ENCODE measurements around the gene KIF26B.
"Not testable (repeated sequence)": the region's sequence is repeated elsewhere in the genome, so short reads cannot be mapped to it uniquely, and the experiment has no call there.

KIF26B gene

DNA sequence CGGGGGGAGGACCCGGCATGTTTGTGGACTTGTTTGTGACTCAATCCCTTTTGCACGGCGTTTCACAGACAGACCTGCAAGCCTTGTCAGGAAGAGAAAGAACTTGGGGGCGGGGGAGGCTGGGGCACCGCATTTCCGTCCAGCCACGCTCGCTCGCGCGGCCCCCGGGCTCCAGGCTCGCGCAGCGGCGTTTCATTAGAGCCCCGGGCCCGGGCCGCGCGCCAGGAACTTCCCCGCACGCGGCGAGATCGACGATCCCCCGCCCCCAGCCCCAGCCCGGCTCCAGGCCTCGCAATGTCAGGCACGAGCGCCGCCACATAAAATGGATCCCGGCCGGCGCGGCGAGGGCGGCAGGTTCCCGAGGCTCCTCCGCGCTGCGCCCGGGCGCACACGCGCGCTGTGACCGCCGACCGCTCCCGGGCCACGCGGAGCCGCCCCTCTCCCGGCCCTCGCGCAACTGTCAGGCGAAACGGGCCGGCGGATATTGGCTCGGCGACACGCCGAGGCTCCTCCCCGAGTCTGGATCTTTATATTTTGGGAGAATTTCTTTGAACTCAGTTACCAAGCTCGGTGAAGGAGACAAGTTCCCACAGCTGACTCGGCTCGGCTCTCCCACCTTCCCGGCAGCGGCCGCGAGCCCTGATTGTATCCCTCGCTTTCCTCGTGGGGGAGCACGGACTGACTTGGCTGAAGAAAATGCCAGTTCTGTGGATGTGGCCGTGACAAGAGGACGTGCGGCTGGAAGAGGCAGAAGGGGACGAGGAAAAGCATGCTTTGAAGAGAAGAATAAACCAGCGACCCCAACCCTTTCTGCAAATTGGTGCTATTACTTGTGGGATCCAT lies at the start of gene KIF26B:
Gene KIF26B, plus strand, starts transcription at position 557 of the 843 bp plus-strand sequence. CDS start 440 bp downstream, outside the sequence.
- intact Hi-C loops (cut with DNase I), result loop anchor here (1.0 to 10.0 kb wide), 4 partner anchors 849 to 1338 kb away; no protein-coding TSS in a partner anchor
- peak in 8 of 10 donors; percentile 28 to 91 (median 56) for DNase-seq

DNA sequence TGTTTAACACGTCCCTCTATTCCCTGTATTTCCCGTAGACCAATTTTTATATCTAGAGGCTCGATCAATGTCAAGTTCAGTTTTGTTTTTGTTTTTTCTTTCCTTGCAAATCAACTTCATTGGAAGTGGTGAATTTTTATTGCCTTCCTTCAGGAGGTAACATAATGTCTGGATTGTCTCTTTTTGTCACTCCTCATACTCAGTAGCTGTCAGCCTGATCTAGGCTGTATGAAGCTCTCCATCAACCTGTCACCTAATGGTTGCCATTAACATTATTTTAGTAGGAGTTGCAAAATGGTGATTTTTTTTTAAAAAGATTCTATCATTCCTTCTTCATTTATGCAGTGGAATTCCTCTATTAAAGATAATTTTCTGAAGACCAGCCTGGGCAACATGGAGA lies 49.7 kb upstream of the KIF26B start:
- no peak for DNase-seq
- intact Hi-C loops (cut with DNase I), result no loop called here

DNA sequence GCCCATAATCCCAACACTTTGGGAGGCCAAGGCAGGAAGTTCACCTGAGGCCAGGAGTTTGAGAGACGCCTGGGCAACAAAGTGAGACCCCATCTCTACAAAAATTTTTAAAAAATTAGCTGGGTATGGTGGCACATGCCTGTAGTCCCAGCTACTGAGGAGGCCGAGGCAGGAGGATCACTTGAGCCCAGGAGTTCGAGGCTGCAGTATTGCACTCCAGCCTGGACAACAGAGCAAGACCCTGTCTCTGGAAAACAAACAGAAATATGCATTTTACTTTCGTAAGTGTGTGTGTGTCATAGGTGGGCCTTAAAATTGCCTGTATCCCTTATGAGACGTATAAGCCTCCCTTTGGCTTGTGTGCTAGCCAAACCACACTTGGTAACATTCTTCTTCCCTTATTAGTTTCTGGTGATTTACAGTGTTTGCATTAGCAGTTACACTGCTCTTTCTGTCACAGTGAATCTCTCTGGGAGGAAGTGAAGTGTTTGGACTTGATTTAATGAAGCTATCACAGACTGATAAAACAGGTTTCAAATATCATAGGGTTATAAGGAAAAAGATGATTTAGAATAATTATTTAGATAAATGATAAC lies 48.9 kb upstream of the KIF26B start:
- no peak for DNase-seq
- intact Hi-C loops (cut with DNase I), result no loop called here

DNA sequence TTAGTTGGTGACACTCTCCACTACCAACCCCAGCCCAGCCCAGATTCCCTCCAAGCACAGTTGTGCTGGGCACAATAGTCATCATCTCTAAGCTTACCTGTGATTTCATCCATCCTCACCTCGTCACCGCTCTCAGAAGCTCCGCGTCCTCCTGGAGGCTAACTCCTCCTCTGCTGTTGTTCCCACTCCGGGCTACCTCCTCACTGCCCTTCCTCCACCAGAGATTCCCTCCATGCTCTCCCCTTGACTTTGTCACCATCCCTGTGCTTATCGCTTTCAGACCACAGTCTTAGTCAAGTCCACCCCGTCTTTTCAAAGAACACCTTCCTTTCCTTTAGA lies 47.0 kb upstream of the KIF26B start:
- intact Hi-C loops (cut with DNase I), result no loop called here
- no peak for DNase-seq

DNA sequence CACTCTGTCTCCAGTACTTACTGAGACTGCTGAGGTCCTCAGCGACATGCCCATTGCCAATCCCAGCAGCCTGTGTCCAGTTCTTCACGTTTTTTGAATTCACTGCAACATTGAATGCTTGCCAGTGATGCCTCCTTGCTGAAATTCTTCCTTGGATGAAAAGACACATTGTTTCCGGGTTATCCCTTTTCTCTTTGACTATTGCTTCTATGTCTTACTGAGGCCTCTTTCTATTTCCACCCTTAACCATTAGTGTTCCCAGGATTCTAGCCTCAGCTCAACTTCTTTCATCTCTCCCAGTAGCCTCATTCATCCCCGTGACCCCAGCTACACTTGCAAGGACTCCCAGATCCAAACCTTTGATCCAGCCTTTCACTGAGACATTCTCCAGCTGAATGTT lies 46.5 kb upstream of the KIF26B start:
- intact Hi-C loops (cut with DNase I), result no loop called here
- DNase-seq, result no peak

DNA sequence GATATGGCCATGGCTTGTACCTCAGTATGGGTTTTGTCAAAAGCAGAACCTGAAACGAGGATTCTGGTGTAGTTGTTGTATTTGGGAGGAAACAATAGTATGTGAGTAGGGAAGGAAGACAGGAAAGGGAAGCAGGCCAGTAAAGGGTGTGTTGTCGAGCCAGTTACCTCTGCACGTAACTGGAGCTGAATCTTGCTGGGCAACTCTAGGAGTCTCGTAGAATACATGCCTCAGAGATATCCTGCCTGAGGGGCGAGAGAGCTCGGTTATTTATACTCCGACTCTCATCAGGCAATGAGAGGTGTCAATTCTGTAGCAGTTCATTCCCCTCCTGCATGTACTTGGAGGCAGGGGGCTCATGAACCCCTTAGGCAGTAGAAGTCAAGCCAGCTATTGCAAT lies 45.9 kb upstream of the KIF26B start:
- intact Hi-C loops (cut with DNase I), result no loop called here
- DNase-seq, result no peak

DNA sequence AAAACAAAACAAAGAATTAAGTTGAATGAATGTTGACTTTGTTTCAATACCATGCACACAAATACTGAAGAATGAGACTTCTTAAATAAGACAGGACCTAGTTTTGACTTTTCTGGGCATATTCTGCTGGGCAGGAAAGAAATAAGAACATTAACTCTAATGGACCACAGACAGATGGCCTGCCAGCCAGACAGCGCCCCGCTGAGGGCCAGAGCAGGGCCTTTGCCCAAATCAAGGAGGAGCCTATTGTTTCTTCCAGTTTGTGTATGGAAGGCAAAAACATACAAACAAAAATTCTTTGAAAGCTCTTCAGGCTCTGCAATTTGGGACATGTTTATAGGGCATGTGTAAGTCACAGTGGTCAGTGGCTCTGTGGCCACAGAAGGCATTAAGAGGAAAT lies 44.4 kb upstream of the KIF26B start:
- intact Hi-C loops (cut with DNase I), result no loop called here
- DNase-seq, result no peak

DNA sequence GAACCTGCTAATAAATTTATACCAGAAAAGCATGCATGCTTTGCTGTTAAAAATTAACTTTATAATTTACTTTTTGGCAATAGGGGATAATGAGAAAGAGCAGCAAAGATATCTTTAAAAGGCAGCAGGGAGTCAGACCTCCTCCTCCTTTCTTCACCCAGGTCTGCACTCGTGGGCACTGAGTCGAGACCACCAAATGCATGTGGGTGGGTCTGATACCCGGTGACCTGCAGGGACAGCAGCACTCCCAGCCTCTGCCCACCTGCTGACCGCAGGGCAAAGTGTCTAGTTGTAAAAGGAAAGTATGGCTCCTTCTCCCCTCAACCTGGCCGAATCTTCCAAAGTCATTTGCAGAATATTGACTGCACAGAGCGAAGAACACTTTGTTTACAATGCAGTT lies 43.7 kb upstream of the KIF26B start:
- DNase-seq, result no peak
- intact Hi-C loops (cut with DNase I), result no loop called here

DNA sequence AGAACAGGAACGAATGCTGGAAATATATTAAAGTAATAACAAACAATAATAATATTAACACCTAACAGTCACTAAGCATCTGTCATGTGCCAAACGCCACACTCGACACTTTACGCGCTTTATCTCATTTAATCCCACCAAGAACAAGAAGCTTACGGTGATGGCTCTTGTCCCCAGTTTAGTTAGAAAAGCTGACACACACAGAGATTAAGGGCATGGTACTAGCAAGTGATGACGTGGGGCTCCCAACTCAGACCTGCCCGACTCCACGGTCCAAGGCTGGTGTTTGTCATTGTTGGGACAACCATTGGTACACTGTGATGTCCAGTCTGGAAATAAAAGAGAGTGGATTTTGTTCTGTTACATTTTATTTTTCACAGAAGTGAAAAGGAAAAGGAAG lies 41.1 kb upstream of the KIF26B start:
- no peak for DNase-seq
- intact Hi-C loops (cut with DNase I), result no loop called here

DNA sequence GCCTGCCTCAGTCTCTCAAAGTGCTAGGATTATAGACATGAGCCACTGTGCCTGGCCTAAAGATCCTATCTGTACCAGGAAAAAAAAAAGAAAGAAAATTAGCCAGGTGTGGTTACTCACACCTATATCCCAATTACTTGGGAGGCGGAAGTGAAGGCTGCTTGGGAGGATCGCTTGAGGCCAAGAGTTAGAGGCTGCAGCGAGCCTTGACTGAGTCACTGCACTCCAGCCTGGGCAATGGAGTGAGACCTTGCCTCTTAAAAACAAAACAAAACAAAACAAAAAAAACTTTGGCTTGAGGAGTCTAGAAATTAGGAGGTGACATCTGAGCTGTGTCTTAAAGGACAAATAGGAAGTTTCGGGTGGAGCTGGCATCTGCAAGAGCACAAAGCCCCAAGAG lies 38.7 kb upstream of the KIF26B start:
- DNase-seq, result no peak
- intact Hi-C loops (cut with DNase I), result no loop called here

DNA sequence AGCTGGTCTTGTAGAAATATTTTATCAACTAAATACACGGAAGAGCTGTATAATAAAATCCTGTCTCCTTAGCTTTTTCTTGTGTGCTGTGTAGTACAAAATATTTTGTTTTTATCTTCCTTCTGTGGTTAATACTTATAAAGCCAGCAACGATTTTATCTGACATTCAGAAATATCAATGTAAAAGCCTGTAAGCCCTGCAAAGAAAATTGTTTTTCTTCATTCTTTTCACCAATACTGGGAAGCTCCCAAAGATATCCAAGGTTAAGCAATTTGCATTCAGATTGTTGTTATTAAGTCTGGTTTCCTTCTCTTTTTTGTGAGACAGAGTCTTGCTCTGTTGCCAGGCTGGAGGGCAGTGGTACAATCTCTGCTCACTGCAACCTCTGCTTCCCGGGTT lies 38.0 kb upstream of the KIF26B start:
- no peak for DNase-seq

DNA sequence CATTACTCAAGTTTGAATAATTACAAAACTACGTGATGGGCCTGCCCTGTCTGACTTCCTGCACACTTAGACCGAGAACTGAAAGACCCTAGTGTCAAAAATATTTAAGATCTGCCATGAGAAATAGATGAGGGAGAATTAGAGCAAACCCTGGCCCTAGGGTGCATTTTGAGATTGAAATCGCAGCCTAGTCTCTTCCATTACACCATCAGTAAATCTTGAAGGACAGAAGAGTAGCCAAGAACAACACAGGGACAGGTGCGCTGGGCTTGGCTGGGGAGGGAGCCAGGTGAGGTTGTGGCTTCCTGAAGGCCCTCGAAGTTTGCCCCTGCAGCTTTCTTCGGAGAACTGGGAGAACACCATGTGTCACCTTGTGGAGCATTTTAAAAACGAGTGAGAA lies 36.7 kb upstream of the KIF26B start:
- no peak for DNase-seq
- intact Hi-C loops (cut with DNase I), result no loop called here

More for the DNA sequence above, 38.0 kb upstream of the KIF26B start:
- intact Hi-C loops (cut with DNase I), result no loop called here

DNA sequence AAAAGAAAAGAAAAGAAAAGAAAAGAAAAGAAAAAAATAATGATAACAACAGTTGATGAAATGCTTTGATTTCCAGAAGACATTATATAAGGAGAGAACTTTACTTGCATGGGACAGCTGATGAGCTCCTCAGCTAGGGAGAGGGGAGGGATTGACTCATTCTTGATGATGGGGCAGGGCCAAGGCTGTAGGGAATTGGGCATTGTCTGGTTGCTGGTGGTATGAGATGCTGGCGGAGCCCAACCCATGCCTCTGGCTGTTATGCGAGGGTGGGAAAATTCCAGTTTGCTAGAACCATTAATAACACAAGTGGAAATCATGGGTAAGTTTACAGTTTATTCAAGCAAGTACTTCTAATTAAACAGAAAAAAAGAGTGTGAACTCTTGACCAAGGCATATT lies 36.0 kb upstream of the KIF26B start:
- intact Hi-C loops (cut with DNase I), result no loop called here
- no peak for DNase-seq

DNA sequence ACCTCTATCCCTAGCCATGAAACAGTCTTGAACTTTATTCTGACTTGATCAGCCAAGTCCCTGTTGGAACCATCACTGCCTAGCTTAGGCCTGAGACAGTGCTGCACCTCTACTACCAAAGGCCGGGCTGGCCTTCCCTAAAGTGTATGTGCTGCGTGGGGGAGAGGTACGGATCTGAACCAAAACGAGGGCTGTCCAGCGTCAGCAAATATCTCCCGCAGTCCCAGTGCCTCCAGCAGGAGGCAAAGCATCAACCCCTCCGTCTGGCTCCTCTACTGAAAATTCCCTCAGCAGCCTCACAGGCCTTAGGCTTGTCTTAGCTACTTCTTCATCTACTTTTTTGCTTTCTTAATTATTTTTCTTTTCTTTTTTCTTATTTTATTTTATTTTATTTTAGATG lies 33.3 kb upstream of the KIF26B start:
- DNase-seq, result no peak
- intact Hi-C loops (cut with DNase I), result no loop called here

DNA sequence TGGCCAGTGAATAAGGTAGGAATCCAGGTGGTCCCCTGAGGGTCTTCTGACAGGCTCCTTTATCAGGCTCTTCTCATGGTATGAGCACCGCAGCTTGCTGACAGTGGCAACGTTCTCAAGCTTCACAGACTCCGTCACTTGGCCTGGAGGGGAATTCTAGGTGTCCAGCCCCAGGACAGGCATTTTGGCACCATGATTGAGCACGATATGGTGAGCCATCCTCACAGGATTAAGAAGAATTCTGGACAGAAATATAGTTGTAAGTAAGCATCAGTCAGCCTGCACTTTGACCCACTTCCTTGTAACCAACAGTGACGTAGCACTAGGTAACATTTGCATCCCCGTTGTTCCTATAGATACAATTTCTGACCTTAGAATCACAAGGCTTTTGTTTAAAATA lies 30.5 kb upstream of the KIF26B start:
- intact Hi-C loops (cut with DNase I), result no loop called here

DNA sequence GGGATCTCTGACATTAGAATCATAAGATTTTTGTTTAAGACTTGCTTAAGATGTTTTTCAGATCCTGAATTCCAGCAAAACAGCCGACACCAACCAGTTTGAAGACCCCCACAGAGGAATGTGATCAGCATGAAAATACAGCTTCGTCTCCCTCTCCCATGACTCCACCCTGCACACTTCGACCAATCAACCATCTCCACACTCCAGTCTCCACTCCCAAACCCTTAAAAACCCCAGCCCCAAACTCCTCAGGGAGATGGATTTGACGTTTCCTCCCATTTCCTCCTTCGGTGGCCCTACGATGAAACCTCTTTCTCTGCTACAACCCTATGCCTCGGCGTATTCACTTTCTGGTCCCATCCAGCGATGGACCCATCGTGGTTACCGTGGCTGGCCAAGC lies 30.1 kb upstream of the KIF26B start:
- intact Hi-C loops (cut with DNase I), result no loop called here
- DNase-seq, result no peak

More for the DNA sequence above, 30.5 kb upstream of the KIF26B start:
- DNase-seq, result peak in 1 of 10 donors; percentile 9

DNA sequence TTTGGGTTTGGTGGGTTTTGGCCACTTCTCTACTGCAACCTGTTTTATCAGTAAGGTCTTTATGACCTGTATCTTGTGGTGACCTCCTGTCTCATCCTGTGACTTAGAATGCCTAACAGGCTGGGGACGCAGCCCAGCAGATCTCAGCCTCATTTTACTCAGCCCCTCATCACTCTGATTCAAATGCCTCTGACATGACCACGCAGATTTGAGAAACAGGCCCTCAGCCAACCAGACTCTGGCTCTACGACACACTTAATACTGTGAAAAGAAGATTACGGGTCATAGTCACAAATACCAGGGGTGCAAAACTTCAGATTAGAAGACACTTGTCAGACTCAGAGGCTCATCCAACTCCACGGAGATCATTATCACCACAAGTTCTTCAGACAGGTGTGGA lies 28.3 kb upstream of the KIF26B start:
- DNase-seq, result no peak
- intact Hi-C loops (cut with DNase I), result no loop called here

DNA sequence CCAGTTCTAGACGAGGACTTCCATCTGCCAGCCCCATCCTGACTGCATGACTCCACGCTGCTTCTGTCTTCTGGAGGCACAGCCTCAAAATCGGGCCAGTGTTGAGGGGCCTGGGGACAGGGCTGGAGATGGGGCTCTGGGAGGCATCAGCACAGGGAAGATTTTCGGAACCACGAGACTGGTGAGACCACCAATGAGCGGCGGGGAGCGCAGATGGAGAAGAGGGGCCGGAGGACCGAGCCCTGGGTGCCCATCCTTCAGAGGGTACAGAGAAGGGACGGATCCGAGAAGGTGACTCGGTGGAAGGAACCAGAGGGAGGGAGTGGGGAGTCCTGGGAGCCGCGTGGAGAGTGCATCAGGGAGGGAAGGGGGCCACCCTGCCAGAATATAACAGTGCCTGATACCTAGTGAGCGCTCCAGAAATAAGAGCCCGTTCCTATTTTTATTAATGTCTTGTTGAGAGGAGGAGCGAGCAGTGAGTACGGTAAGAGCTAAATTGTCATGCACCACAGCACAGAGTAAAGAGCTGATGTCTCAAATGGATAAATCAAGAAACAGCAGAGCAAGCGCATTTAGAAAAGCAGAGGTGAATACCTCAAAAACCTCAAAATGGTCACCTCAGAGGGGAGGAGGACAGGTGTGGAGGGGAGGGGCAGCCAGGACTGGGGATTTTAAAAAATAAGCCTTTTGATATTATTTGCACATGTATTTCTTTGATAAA lies 26.2 kb upstream of the KIF26B start:
- intact Hi-C loops (cut with DNase I), result no loop called here
- DNase-seq, result peak in 1 of 10 donors; percentile 45

DNA sequence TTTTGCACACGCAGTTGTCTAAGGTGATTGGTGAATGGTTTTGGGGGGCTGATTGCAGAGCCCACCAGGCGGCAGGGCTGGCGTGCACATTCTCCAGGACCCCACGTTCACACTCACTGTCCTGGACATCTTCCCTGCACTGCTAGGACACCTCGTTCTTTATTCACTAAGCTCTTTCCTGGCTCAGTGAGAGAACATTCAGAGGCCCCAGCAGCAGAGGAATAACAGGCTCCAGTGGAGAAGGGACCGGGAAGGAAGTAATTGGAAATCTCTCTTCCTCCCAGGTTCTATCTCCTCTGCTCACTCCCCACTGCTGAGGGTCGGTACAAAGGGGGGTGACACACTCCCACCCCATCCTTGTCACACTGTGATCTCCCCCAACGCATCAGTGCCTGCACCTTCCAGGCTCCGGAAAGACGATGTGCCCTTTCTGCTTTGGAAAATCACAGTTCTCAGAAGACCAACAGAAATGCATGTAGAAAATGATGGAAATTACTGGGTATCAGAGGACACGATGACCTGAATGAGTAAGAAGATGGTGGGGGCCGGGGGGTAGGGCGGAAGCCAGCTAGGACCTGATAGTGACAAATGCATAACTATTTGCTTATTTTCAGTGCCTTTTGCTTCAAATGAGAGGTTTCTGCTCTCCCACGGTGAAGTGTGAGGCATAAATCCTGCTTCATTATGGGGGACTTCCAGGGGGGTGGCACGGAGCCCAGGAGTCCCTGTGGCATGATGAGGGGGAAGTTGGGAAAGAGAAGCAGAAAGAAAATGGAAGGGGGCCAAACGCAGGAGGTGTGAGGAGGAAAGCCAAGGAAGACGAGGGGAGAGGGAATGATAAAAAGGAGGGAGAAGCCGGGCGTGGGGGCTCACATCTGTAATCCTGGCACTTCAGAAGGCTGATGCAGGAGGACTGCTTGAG lies 25.2 kb upstream of the KIF26B start:
- intact Hi-C loops (cut with DNase I), result no loop called here
- peak in 2 of 10 donors; percentile 40 to 74 for DNase-seq

DNA sequence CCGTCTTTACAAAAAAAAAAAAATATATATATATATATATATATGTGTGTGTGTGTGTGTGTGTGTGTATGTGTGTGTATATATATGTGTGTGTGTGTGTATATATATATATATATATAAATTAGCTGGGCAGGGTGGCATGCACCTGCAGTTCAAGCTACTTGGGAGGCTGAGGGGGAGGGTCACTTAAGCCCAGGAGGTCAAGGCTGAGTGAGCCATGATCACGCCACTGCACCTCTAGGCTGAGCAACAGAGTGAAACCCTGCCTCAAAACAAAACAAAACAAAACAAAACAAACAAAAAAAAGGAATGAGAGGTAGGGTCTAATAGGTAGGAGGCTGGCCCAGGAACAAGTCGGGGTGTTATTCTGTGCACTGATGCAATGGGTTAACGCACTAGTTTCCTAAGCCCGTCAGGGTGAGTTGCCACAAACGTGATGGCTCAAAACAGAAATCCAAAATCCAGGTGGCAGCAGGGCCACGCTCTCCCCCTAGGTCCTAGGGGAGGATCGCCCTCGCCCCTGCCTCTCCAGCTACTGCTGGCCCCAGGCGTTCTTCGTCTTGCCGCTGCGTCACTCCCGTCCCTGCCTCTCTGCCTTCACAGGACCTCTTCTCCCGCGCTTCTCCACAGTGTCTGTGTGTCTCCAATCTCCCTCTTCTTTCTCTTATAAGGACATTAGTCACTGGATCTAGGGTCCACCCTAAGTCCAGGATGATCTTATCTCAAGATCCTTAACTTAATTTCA lies 24.3 kb upstream of the KIF26B start:
- intact Hi-C loops (cut with DNase I), result not testable (repeated sequence)
- DNase-seq, result peak in 1 of 10 donors; percentile 62

All from posterior cingulate gyrus (tissue), 11 donors.